G401 (cell line): ENCODE measurements around the gene PGF. TPM values are rescaled to one million over a fixed set of nuclear protein-coding genes. Genes with fewer than 3 reads are reported as not detected.
"Not testable (repeated sequence)": the region's sequence is repeated elsewhere in the genome, so short reads cannot be mapped to it uniquely, and the experiment has no call there.

Source experiments
- DNase-seq: peaks from one replicate; pipeline ENCODE4 v3.0.0-alpha.2; 2015; ENCODE audit warnings: low spot score
- in situ Hi-C: cut with HindIII; loops from 2 replicates; pipeline ENCODE4 v1.10.0; 2016; ENCODE audit warnings: low sequenced_read_pairs, mixed read lengths
- total RNA-seq: library from RNA; depleted of rRNA; stranded (reverse); fragments of >200 nt; shearing (Covaris generic); gene quantifications from 2 replicates; pipeline ENCODE4 v1.2.3, GENCODE V29; 2014; rRNA removed

The PGF gene
- 1.8 and 3.9 TPM in 2 replicates for total RNA-seq

DNA sequence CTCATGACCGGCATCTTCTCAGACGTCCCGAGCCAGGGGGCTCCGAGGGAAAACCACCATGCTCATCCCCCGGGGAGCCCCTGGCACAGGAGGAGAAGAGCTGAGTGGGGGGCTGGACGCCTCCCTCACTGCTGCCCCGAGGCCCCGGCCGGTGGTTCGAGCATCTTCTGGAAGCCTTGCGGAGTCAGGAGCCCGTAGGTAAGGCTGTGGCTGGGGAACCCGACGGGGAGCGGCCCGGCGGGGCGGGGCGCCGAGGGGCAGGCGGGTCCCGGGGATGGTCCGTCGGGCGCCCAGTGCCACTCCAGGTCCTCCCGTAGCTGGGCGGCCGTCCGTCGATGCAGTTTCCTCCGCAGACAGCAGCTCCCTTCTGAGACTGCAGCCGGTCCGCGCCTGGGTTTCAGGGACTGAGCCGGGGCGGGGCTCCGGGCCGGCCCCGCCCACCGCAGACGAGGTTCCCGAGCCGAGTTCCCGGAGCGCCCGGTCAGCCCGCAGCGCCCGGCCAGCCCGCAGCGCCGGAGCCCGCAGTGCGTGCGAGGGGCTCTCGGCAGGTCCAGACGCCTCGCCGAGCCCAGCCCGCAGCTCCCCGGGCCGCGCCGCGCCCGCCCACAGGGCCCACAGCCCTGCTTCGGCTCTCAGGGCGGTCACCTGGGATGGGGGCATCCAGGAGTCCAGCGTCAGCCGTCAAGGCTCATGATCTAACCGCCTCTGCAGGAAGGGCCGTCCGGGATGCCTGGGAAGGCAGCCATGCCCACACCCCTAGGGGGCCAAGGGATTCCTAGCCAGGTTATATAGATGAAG, at the start of gene PGF:
TSS of gene PGF (minus strand) at position 369 of the 798 bp plus-strand sequence. CDS start at position 14, 355 bp downstream.
- DNase-seq, result no peak
- in situ Hi-C loops, result no loop called here

DNA sequence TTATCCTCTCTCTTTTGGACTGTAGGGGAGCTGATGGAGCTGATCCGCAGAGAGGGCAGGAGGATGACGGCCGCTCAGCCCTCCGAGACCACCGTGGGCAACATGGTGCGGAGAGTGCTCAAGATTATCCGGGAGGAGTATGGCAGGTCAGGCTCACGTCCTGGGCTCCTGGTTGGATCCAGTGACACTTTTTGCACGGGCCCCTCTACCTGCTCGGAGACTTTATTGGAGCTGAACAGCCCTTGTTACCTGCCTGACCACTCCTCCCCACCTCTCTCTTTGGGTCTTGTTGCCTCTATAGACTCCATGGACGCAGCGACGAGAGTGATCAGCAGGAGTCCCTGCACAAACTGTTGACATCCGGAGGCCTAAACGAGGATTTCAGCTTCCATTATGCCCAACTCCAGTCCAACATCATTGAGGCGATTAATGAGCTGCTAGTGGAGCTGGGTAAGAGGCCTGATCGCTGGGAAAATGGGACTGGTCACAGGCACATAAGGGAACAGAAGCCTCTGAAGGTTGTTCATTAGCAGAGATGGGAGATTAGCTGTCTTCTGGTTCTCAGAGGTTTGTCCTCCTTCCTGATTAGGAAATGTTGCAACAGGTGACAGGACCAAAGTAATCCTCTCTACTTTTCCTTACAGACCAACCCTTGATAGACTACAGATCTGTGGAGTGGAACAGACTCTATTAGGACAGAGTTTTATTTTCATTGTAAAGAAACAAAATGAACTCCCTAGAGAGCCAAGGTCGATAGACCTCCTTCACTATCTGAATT, 48.0 kb upstream of the PGF start:
- in situ Hi-C loops, result no loop called here
- DNase-seq, result peak; percentile 11

DNA sequence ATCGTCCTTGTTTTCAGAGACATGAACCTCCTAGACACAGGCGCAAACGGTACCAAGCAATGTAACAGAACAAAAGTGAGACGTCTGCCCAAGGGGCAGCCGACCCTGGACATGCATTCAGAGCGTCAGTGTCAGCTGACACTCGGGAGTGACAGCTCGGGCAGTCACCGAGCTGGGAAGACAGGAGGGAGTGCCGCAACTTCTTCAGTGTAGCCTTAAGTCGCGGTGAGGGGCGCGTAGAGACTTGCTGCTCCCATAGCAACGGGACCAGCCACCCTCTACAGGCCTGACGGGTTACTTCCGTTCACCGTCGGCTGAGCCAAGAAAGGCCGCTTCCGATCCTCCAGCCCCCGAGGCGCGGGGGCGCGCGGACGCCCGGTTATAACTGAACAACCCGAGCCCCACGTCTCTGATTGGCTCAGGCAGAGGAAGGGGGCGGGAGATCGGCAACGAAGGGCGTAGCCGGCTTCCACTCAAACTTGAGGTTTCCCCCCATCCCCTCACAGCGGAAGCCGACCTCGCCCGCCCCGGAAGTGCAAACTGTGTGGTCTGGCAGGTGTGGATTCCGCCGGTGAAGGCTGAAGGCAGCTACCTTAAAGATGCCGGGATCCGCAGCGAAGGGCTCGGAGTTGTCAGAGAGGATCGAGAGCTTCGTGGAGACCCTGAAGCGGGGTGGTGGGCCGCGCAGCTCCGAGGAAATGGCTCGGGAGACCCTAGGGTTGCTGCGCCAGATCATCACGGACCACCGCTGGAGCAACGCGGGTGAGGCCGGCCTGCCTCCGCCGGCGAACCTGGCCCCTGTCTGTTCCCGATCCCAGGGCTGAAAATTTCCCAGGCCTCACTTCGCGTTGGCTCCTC, 47.2 kb upstream of the PGF start, which contains the start of gene EIF2B2:
TSS of gene EIF2B2 (plus strand) at position 530 of the 858 bp plus-strand sequence. CDS start at position 600, 70 bp downstream.
- DNase-seq, result peak; percentile 99
- in situ Hi-C loops, result no loop called here

DNA sequence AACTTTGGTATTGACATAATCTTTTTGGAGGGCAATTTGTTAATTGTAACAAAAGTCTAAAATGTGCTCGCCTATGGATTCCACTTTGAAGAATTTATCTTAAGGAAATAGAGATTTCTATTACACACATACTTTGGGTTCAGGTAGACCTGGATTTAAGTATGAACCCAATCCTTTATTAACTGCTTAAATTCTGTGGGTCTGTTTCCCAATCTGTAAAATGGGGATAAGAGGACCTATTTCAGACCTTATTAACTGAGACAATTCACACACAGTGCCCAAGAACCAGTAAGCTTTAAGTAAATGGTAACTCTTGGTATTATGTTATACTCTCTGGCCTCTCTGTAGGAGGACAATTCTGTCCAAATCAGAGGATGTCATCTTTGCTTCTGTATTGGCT, 46.5 kb upstream of the PGF start:
- in situ Hi-C loops, result no loop called here
- DNase-seq, result no peak

DNA sequence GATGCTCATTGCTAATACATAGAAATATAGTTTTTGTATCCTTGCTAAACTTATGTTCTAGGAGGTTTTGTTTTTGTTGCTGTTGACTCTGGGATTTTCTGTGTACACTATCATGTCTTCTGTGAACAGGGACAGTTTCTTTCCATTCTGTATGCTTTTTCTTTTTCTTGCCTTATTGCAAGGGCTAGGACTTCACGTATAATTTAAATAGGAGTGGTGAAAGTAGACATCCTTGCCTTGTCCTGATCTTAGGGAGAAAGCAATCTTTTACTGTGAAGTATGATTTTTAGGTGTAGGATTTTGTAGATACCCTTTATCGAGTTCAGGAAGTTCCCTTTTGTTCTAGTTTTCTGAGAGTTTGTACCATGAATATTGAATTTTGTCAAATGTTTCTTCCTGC, 45.9 kb upstream of the PGF start:
- in situ Hi-C loops, result no loop called here
- DNase-seq, result no peak

DNA sequence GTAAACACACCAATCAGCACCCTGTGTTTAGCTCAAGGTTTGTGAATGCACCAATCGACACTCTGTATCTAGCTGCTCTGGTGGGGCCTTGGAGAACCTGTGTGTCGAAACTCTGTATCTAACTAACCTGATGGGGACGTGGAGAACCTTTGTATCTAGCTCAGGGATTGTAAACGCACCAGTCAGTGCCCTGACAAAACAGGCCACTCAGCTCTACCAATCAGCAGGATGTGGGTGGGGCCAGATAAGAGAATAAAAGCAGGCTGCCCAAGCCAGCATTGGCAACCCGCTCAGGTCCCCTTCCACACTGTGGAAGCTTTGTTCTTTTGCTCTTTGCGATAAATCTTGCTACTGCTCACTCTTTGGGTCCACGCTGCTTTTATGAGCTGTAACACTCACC, 40.4 kb upstream of the PGF start:
- DNase-seq, in situ Hi-C loops: not testable (repeated sequence)

DNA sequence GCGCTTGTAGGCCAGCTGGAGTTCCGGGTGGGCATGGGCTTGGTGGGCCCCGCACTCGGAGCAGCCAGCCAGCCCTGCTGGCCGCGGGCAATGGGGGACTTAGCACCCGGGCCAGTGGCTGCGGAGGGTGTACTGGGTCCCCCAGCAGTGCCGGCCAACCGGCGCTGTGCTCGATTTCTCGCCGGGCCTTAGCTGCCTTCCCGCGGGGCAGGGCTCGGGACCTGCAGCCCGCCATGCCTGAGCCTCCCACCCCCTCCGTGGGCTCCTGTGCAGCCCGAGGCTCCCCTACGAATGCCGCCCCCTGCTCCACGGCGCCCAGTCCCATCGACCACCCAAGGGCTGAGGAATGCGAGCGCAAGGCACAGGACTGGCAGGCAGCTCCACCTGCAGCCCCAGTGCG, 38.8 kb upstream of the PGF start:
- DNase-seq, in situ Hi-C loops: not testable (repeated sequence)

DNA sequence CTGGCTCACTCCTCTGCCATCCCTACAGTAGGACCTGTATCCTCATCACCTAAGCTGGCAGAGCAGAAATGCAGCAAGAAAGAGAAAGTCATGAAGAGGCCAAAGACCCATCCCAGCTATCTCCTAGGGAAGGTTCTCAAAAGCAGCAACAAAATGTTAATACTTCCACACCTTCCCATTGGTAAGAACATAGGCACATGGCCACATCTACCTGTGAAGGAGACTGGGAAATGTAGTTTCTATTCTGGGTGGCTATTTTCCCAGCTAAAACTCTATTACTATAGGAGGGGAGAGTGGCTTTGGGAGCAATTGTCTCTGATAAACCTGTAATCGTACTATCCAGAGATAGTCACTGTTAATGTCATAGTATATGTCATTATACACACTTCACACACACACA, 33.6 kb upstream of the PGF start:
- DNase-seq, result no peak
- in situ Hi-C loops, result no loop called here

DNA sequence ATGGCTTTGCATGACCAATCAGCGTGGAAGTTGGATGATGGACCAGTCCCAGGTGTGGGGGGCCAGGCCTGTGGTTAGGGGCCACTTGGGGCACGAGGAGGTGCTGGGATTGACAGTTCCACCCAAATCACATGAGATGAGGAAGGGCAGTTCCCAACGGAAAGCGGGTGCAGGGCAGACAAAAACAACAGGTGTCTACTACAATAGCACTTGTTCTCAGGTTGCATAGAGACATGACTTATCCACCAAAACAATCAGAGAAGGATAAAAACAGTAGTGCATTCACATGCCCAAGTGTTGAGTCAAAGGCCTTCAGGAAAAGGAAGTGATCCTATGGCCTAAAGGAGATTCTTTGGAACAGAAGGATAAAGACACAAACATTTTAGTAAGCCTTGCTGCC, 32.7 kb upstream of the PGF start:
- DNase-seq, result no peak
- in situ Hi-C loops, result no loop called here

DNA sequence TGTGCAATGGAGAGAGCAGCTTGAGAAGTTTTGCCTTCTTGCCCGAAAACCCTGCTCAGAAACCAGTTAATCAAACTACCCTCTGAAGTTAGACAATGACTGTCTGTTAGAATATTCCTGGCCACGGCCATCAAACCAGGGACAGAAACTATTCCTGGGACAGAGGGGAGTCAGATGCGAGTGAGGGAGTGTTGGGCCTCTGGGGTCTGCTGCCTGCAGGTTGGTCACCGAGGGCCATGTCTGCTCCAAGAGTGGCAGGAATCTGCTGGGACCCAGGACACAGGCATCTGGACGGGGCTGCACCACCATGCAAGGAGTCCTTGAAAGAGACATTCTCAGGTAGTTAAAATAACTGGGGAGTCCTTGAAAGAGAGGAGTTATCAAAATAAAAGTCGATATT, 30.4 kb upstream of the PGF start:
- no peak for DNase-seq
- in situ Hi-C loops, result no loop called here

DNA sequence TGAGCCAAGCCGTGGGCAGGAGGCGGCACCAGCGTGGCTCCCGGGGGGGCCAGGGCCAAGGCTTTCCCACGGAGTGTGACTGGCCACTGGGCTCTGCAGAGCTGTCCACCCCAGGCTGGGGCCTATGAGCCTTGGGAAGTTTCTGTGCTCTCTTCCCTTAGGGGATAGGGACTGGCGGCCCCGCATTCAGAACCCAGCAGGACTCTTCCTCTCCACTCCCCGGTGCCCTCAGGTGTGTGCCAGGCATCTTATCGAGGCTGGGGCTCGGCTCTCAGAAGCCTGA, 29.6 kb upstream of the PGF start:
- no peak for DNase-seq
- in situ Hi-C loops, result no loop called here

DNA sequence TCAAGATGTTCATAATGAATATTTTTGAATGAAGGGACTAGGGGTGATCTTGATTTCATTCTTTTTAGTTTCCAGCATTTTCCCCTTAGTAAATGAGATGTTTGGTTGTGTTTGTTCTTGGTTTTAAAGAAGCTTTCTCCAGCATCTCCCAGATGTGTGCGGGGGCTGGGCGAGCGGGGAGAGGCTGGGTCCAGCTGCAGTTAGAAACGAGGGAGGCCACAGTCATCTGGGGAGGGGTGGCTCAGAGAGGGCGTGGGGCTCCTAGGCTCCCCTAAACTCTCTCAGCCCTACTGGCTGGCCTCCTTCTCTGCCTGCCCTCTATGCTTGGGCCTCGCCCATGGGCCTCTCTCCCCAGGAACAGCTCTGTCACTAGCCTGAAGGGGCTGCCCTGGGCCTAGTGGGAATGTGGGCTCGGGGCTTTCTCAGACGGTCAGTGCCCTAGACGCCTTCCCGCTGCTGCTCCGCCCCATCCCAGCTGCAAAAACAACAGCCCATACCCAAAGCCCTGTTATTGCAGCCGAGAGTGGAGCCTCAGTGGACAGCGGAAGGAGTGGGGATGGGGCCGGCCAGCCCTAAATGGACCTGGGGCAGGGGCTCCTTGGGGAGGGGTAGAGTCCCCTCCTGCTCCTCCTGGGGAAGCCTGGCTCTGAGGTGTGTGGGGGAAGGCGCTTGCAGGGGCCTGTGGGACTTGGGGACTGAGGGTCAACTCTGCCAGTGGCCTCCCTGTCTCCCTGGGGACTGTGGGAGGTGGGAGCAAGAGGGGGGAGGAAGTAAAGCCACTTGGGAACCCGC, 29.0 kb upstream of the PGF start:
- in situ Hi-C loops, result no loop called here

DNA sequence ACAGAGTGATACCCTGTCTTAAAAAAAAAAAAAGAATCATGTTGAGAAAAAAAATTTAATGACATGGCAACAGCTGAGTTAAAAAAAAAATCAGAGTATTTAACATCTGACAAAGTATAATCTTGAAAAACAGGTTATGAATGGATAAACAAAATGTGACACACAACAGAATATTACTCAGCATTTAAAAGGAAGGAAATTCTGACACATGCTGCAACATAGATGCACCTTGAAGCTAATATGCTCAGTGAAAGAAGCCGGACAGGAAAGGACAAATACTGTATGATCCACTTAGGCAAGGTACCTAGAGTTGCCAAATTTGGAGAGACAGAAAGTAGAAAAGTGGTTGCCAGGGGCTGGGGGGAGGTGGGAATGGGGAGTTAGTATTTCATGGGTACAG, 27.9 kb upstream of the PGF start:
- no peak for DNase-seq
- in situ Hi-C loops, result no loop called here

More for the DNA sequence above, 29.0 kb upstream of the PGF start:
- DNase-seq, result no peak

DNA sequence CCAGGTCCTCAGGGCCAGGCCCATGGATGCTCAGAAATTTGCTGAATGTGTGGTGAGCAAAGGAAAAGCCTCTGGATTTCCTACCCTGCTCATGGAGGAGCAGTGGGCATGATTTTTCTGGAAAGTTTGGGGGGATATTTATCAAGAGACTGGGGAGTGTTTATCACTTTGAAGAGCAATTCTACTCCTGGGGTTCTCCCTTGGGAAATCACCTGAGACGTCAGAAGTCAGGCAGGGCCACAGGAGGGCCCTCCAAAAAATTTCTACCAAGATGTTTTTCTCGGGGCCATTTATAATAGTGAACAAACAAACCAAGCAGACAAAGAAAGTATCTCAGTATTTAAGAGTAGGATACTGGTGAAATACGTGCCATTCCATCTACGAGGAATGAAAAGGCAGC, 27.3 kb upstream of the PGF start:
- in situ Hi-C loops, result no loop called here
- DNase-seq, result no peak

DNA sequence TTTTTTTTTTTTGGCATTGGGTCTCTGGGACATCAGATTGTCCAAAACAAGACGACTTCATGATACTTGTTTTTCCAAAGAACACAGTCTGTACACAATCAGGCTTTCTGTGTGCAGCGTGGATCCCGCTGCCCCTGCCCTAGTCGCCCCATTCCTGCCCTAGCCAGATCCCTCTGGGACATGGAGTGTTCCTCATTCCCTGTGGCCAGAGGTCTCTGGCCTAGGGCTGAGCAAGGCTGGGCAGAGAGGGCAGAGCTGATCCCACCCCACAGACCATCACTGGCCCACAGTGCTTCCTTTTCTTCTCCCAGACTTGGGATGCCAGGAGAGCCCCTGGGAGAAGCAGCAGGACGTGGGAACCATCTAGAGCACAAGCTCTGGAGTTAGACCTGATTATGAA, 26.4 kb upstream of the PGF start:
- no peak for DNase-seq
- in situ Hi-C loops, result no loop called here

DNA sequence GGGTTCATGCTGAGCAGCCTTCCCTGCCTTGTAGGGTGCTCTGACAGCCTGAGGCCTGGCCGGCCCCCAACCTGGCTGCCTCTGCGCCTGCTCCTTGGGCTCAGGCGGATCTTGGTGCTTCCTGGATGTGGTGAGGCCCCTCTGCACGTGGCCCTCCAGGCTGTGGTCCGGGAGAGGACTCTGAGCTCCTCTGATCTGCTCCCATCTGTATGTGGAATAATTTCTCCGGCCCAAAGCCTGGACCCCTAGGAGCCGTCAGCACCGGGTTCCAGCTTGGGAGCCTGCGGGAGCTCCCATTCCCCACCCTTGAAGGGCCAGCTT, 26.0 kb upstream of the PGF start:
- in situ Hi-C loops, result no loop called here
- no peak for DNase-seq

DNA sequence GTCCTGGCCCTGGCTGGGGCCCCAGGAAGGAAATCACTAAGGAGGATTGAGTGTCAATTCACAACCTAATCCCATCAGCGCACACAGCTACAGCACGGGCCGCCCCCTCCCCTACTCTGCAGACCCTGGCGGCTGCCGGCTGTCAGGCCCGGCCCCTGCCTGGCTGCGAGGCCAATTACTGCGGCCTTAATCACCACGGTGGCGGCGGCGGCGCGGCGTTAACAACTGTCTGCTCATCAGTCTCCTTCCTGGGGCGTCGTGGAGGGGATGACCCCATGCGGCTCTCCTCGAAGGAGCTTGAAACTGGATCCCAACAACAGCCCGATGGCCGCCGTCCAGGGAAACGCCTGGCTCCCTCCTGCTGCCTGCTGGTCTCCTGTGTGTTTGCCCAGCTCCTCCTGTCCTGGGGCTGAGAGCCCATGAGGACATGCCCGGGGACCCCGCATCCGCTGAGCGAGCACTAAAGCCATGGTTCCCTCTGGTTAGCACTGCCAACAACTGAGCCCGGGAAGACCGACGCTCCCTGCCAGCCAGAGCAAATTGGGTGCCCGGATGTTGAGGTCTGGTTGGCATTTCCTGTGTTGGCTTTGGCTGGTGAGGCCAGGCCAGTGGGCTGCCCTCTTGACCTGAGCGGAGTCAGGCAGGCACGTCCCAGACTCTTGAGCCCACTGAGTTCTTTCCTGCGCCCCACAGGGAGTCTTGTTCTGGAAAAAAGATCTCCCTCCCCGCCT, 25.5 kb upstream of the PGF start:
- no peak for DNase-seq
- in situ Hi-C loops, result no loop called here

DNA sequence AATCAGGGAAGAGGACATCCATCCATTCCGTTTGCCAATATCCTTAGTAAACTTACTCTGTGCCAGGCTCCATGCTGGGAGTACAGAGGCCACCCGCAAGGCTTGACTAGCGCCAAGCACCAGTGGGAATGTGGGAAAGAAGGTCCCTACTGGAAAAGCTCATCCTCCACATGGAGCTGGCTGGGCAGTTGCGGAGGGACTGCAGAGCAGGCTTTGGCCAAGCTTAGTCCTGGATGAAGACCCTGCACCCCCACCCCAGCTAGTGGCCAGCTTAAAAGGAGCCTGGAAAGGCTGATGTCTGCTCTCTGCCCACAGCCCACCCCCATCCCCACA, 25.0 kb upstream of the PGF start:
- in situ Hi-C loops, result no loop called here
- no peak for DNase-seq
